Measurements from ENCODE around the gene MYADML2.
"Not testable (repeated sequence)": the region's sequence is repeated elsewhere in the genome, so short reads cannot be mapped to it uniquely, and the experiment has no call there.

DNA sequence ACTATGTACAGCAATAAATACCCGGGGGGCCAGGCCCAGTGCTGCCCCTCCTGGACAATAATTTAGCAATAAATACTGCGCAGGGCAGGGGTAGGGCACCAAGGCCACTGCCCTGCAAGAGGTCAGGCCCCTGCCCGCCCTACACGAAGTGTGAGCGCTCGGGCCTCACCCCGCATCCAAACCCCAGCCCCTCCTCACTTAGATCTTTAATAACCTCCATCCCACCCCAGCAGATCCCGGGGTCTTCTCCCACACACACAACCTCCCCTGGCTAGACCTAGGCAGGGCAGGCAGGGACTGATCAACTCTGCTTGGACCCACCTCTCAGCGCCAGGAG, 28.7 kb downstream of the MYADML2 start:
- not testable (repeated sequence) for TF ChIP-seq CTCF (IDR thresholded peaks at IDR 0.05 in 8 of 11, conservative IDR thresholded peaks at IDR 0.05 in 3 of 11); POLR2A (IDR thresholded peaks at IDR 0.05)
